ENCODE measurements around the gene UBE2G1. TPM values are rescaled to one million over a fixed set of nuclear protein-coding genes. Genes with fewer than 3 reads are reported as not detected.

Gene UBE2G1
- total and polyA plus RNA-seq, 2 of the 13 experiments (the other 11 are each of a cell fraction or from before 2014, with no cell fraction given), result 27.9 to 42.6 TPM

GRCh38 chr17:4258867-4259266, 107.6 kb downstream of the UBE2G1 start (continued):
- TF ChIP-seq, protein P1, sequence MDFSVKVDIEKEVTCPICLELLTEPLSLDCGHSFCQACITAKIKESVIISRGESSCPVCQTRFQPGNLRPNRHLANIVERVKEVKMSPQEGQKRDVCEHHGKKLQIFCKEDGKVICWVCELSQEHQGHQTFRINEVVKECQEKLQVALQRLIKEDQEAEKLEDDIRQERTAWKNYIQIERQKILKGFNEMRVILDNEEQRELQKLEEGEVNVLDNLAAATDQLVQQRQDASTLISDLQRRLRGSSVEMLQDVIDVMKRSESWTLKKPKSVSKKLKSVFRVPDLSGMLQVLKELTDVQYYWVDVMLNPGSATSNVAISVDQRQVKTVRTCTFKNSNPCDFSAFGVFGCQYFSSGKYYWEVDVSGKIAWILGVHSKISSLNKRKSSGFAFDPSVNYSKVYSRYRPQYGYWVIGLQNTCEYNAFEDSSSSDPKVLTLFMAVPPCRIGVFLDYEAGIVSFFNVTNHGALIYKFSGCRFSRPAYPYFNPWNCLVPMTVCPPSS (IDR thresholded peaks at IDR 0.05), result no peak
- TF ChIP-seq STAG1 (CRISPR knock-in tag; IDR thresholded peaks at IDR 0.05) (no peak), TEAD3 (CRISPR knock-in tag; optimal IDR thresholded peaks at IDR 0.05; ENCODE audit: borderline replicate concordance) (no peak), ZNF138 (CRISPR knock-in tag; IDR thresholded peaks at IDR 0.05; ENCODE audit: low read depth) (no peak), ZNF317 (CRISPR knock-in tag; IDR thresholded peaks at IDR 0.05) (no peak), ARID4A (CRISPR knock-in tag; IDR thresholded peaks at IDR 0.05; ENCODE audit: borderline replicate concordance) (no peak), CREBL2 (CRISPR knock-in tag; IDR thresholded peaks at IDR 0.05; ENCODE audit: borderline replicate concordance) (no peak)
- TF ChIP-seq, protein P2, sequence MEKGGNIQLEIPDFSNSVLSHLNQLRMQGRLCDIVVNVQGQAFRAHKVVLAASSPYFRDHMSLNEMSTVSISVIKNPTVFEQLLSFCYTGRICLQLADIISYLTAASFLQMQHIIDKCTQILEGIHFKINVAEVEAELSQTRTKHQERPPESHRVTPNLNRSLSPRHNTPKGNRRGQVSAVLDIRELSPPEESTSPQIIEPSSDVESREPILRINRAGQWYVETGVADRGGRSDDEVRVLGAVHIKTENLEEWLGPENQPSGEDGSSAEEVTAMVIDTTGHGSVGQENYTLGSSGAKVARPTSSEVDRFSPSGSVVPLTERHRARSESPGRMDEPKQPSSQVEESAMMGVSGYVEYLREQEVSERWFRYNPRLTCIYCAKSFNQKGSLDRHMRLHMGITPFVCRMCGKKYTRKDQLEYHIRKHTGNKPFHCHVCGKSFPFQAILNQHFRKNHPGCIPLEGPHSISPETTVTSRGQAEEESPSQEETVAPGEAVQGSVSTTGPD (CRISPR knock-in tag; IDR thresholded peaks at IDR 0.05), result no peak

Data from HepG2 (cell line).